ENCODE data around the gene CXCR6.

CXCR6 gene

DNA sequence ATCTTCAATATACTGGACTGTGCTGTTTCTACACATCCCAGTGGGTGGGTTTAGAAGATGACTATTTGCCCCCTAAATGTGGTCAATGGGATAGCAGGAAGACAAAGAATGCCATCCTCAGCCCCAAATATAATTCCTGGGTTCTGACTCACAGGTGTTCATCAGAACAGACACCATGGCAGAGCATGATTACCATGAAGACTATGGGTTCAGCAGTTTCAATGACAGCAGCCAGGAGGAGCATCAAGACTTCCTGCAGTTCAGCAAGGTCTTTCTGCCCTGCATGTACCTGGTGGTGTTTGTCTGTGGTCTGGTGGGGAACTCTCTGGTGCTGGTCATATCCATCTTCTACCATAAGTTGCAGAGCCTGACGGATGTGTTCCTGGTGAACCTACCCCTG lies 3.0 kb downstream of the CXCR6 start:
- DNase-seq: no peak
- H3K27me3 ChIP-seq: no peaks in the 10 kb centered on the region
- no peaks in the 10 kb centered on the region for H3K9me3 ChIP-seq
- H3K4me1 ChIP-seq: peaks cover 0 to 17% (median 11%) of the 10 kb centered on the region in 4 donors
- H3K4me3 ChIP-seq: no peak overlapping the region
- TF ChIP-seq, protein P1, sequence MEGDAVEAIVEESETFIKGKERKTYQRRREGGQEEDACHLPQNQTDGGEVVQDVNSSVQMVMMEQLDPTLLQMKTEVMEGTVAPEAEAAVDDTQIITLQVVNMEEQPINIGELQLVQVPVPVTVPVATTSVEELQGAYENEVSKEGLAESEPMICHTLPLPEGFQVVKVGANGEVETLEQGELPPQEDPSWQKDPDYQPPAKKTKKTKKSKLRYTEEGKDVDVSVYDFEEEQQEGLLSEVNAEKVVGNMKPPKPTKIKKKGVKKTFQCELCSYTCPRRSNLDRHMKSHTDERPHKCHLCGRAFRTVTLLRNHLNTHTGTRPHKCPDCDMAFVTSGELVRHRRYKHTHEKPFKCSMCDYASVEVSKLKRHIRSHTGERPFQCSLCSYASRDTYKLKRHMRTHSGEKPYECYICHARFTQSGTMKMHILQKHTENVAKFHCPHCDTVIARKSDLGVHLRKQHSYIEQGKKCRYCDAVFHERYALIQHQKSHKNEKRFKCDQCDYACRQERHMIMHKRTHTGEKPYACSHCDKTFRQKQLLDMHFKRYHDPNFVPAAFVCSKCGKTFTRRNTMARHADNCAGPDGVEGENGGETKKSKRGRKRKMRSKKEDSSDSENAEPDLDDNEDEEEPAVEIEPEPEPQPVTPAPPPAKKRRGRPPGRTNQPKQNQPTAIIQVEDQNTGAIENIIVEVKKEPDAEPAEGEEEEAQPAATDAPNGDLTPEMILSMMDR (IDR thresholded peaks at IDR 0.05): no peak
- no peak overlapping the region for H3K27ac ChIP-seq
- intact Hi-C loops (cut with DNase I; ENCODE audit: low total_unique reads): no loop called here
- peaks cover 37 to 81% (median 76%) of the 10 kb centered on the region in 3 donors for H3K36me3 ChIP-seq

DNA sequence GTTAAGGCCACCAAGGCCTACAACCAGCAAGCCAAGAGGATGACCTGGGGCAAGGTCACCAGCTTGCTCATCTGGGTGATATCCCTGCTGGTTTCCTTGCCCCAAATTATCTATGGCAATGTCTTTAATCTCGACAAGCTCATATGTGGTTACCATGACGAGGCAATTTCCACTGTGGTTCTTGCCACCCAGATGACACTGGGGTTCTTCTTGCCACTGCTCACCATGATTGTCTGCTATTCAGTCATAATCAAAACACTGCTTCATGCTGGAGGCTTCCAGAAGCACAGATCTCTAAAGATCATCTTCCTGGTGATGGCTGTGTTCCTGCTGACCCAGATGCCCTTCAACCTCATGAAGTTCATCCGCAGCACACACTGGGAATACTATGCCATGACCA lies 3.6 kb downstream of the CXCR6 start:
- intact Hi-C loops (cut with DNase I; ENCODE audit: low total_unique reads): no loop called here
- TF ChIP-seq, protein P1 (IDR thresholded peaks at IDR 0.05): no peak

DNA sequence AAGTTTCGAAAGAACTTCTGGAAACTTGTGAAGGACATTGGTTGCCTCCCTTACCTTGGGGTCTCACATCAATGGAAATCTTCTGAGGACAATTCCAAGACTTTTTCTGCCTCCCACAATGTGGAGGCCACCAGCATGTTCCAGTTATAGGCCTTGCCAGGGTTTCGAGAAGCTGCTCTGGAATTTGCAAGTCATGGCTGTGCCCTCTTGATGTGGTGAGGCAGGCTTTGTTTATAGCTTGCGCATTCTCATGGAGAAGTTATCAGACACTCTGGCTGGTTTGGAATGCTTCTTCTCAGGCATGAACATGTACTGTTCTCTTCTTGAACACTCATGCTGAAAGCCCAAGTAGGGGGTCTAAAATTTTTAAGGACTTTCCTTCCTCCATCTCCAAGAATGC lies 4.1 kb downstream of the CXCR6 start:
- no peak overlapping the region for H3K27ac ChIP-seq
- intact Hi-C loops (cut with DNase I; ENCODE audit: low total_unique reads): no loop called here

More for the DNA sequence above, 3.6 kb downstream of the CXCR6 start:
- H3K36me3 ChIP-seq: peaks cover 42 to 83% (median 82%) of the 10 kb centered on the region in 3 donors
- no peaks in the 10 kb centered on the region for H3K27me3 ChIP-seq
- no peaks in the 10 kb centered on the region for H3K9me3 ChIP-seq
- no peak overlapping the region for H3K4me3 ChIP-seq
- peaks cover 0 to 17% (median 11%) of the 10 kb centered on the region in 4 donors for H3K4me1 ChIP-seq
- H3K27ac ChIP-seq: no peak overlapping the region
- DNase-seq: no peak

DNA sequence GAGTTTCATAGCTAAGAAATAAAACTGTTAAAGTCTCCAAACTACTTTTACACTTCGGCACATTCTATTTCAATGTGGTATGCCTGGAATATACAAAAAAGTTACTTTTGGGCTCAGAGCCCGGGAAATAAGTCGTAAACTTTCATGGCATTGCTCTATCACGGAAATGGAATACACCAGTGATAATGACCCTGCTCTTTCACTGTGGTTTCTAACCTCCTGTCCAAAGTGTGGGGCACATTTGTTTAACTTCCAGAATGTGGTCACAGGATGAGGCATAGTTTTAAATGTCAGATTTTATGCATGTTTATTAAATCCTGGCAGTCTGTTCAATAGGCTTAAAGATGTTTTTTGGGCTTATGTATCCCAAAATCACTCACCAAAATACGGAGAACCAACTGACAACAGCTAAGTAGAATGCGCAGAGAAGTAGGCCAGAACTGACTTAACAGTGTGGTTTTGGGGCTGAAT lies 5.1 kb downstream of the CXCR6 start:
- TF ChIP-seq, protein P1 (IDR thresholded peaks at IDR 0.05): no peak
- Histone ChIP-seq H3K36me3 (peaks cover 56 to 89% (median 83%) of the 10 kb centered on the region in 3 donors), H3K4me3 (no peak overlapping the region), H3K4me1 (peaks cover 0 to 17% (median 11%) of the 10 kb centered on the region in 4 donors), H3K27ac (peak overlapping the region; percentile 26 to 27), H3K9me3 (no peaks in the 10 kb centered on the region), H3K27me3 (no peaks in the 10 kb centered on the region)
- intact Hi-C loops (cut with DNase I; ENCODE audit: low total_unique reads): no loop called here
- DNase-seq: no peak

More for the DNA sequence above, 4.1 kb downstream of the CXCR6 start:
- H3K9me3 ChIP-seq: no peaks in the 10 kb centered on the region
- peaks cover 46 to 87% (median 83%) of the 10 kb centered on the region in 3 donors for H3K36me3 ChIP-seq
- TF ChIP-seq, protein P1 (IDR thresholded peaks at IDR 0.05): no peak
- no peaks in the 10 kb centered on the region for H3K27me3 ChIP-seq
- H3K4me1 ChIP-seq: peaks cover 0 to 17% (median 11%) of the 10 kb centered on the region in 4 donors
- H3K4me3 ChIP-seq: no peak overlapping the region
- no peak for DNase-seq

DNA sequence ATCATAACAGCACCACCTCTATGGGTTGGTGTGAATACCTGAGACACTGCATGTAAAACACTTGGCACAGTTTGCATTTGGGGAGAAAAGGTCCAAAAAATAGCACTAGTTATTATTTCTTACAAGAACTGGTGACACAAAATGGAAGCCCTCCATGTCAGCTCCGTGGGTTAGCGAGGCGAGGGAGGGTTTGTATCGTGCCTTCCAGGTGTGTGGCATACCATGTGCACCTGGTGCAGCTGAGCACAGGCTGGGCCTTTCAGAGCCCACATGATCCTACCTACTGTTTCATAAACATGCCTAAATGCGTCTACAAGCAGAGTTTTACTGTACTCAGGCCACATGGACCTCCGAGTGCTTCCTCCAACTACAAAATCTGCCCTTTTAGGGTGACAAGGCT lies 5.6 kb downstream of the CXCR6 start:
- H3K9me3 ChIP-seq: no peaks in the 10 kb centered on the region
- peak overlapping the region; percentile 26 to 27 for H3K27ac ChIP-seq
- TF ChIP-seq, protein P1 (IDR thresholded peaks at IDR 0.05): no peak
- peaks cover 62 to 89% (median 89%) of the 10 kb centered on the region in 3 donors for H3K36me3 ChIP-seq
- intact Hi-C loops (cut with DNase I; ENCODE audit: low total_unique reads): no loop called here
- H3K4me1 ChIP-seq: peaks cover 0 to 17% (median 11%) of the 10 kb centered on the region in 4 donors
- DNase-seq: no peak
- no peaks in the 10 kb centered on the region for H3K27me3 ChIP-seq
- no peak overlapping the region for H3K4me3 ChIP-seq

All from tibial artery (tissue), 4 donors.